Neutrophil (primary cell): ENCODE results near the gene TRMU.

Experiments used
- H3K27ac ChIP-seq: fragments of 200-600 bp; sonication (generic); 2 replicates; pipeline ENCODE4 v1.5.1; 2016; ENCODE audit warnings: mild to moderate bottlenecking, moderate library complexity
- H3K27me3 ChIP-seq: fragments of 200-600 bp; sonication (generic); 2 replicates; pipeline ENCODE4 v1.6.0; 2016; ENCODE audit warnings: mild to moderate bottlenecking
- H3K36me3 ChIP-seq: fragments of 200-600 bp; sonication (generic); 2 replicates; pipeline ENCODE4 v1.5.1; 2017
- H3K4me1 ChIP-seq, 2 experiments: fragments of 200-600 bp in 1 of 2; sonication (generic) in 1 of 2; 1 replicate in 1 of 2; 2 replicates in 1 of 2; pipeline versions ENCODE4 v1.5.1 to v1.6.1; 2013 to 2016; ENCODE audit warnings: low read depth in 1 of 2, low read length in 1 of 2, mild to moderate bottlenecking in 1 of 2, moderate library complexity in 1 of 2; ENCODE audit not compliant: control insufficient read depth in 1 of 2, insufficient read depth in 1 of 2
- H3K4me3 ChIP-seq, 2 experiments: fragments of 200-600 bp in 1 of 2; sonication (generic) in 1 of 2; 1 replicate in 1 of 2; 2 replicates in 1 of 2; pipeline ENCODE4 v1.5.1; 2013 to 2016; ENCODE audit warnings: low read depth in 1 of 2, low read length in 1 of 2, mild to moderate bottlenecking in 1 of 2, moderate library complexity in 1 of 2
- H3K9me3 ChIP-seq: fragments of 200-600 bp; sonication (generic); 2 replicates; pipeline ENCODE4 v1.5.1; 2016
- TF ChIP-seq, protein P1 (sequence below): fragments of 200-600 bp; sonication (generic); IDR thresholded peaks from 2 replicates; pipeline ENCODE4 v1.5.1; 2016; ENCODE audit warnings: antibody characterized with exemption

The TRMU gene

DNA sequence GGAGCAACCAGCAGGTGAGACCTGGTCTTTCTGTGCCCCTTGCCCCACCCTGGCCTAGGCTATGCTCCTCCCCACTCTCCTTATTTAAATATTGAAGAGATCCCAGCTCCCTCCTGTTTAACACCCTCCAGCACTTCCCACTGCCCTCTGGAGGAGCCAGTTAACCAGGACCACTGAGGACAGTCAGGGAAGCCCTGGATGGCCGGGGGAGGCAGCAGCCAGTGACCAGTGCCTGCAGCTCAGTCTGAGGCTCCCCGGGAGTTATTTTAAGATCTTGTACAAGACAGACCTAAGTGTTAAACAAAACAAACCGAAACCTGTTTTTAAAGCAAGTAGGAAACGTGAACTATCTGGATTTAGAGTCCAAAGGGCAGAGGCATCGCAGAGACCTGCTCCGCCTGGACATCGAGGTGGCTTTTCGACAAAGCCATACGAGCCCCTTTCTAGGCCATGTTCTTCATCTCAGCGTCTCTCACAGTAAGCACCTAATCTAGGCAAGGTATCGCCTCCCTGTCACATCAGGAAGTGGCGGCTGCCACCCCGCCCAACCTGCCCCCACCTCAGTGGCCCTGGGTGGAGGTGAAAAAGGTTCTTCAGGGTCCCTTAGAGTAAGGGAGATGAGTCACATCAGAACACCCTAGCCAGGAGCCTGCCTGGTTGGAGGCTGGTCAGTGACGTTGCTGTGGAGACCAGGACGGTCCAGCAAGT is 35.2 kb downstream of the TRMU start:
- Histone ChIP-seq H3K27me3 (peaks cover 55% of the 10 kb centered on the region), H3K4me3 (no peak overlapping the region), H3K27ac (no peak overlapping the region), H3K36me3 (no peaks in the 10 kb centered on the region), H3K4me1 (no peaks in the 10 kb centered on the region), H3K9me3 (no peaks in the 10 kb centered on the region)
- TF ChIP-seq, protein P1, sequence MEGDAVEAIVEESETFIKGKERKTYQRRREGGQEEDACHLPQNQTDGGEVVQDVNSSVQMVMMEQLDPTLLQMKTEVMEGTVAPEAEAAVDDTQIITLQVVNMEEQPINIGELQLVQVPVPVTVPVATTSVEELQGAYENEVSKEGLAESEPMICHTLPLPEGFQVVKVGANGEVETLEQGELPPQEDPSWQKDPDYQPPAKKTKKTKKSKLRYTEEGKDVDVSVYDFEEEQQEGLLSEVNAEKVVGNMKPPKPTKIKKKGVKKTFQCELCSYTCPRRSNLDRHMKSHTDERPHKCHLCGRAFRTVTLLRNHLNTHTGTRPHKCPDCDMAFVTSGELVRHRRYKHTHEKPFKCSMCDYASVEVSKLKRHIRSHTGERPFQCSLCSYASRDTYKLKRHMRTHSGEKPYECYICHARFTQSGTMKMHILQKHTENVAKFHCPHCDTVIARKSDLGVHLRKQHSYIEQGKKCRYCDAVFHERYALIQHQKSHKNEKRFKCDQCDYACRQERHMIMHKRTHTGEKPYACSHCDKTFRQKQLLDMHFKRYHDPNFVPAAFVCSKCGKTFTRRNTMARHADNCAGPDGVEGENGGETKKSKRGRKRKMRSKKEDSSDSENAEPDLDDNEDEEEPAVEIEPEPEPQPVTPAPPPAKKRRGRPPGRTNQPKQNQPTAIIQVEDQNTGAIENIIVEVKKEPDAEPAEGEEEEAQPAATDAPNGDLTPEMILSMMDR = no peak

DNA sequence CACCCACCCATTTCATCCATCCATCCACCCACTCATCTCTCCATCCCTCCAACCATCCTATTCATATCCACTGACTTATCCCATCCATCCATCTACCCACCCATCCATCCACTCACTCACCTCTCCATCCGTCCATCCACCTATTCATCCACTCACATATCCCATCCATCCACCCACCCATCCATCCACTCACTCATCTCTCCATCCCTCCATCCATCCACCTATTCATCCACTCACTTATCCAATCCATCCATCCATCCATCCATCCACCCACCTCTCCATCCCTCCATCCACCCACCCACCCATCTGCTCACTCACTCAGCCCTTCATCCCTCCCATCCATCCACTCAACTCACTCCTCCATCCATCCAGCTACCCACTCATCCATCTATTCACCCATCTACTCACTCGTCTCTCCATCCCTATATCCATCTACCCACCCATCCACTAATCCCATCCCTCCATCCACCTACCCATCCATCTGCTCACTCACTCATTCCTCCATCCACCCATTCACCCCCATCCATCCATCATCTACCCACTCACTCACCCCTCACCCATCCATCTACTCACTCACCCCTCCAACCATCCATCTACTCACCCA is 36.2 kb downstream of the TRMU start:
- Histone ChIP-seq H3K9me3 (no peaks in the 10 kb centered on the region), H3K4me1 (no peaks in the 10 kb centered on the region), H3K4me3 (no peak overlapping the region), H3K36me3 (no peaks in the 10 kb centered on the region), H3K27me3 (peaks cover 48% of the 10 kb centered on the region), H3K27ac (no peak overlapping the region)
- TF ChIP-seq, protein P1 = no peak

DNA sequence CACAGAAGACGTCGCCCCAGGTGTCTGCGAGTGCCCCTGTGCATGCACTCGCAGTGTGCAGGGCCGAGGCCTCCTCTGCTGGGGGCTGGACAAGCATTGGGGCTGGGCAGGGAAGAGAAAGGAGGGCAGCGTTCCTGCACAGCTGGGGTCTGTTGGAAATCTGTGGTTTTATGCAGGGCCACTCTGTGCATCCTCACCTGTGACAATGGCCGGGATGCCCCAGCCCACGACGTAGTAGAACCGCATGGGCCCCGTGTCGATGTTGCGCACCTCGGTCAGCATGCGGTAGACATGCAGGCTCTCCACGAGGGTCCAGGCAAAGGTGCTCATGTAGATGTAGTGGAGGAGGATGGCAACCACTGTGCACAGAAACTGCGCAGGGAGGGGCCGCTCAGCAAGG is 37.2 kb downstream of the TRMU start:
- TF ChIP-seq, protein P1 = no peak
- H3K27me3 ChIP-seq = peaks cover 39% of the 10 kb centered on the region
- no peaks in the 10 kb centered on the region for H3K36me3 ChIP-seq
- H3K4me3 ChIP-seq = no peak overlapping the region
- no peaks in the 10 kb centered on the region for H3K9me3 ChIP-seq
- no peaks in the 10 kb centered on the region for H3K4me1 ChIP-seq
- H3K27ac ChIP-seq = no peak overlapping the region

DNA sequence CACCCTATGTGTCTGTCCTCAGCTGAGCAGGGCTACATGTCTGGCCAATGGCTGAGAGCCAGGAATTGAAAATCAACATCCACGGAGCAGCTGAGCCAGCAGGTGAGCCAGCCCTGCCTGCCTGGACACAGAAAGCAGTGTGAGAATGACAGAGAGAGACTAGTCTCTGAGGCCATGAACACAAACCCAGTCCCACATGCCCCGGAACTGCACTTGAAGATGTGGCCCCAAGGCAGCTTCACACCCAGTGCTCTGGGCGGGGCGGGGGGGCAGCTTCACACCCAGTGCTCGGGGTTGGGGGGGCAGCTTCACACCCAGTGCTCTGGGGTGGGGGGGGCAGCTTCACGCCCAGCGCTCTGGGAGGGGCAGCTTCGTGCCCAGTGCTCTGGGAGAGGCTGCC is 37.6 kb downstream of the TRMU start:
- H3K4me3 ChIP-seq = no peak overlapping the region
- no peak overlapping the region for H3K27ac ChIP-seq
- TF ChIP-seq, protein P1 = no peak
- H3K4me1 ChIP-seq = no peaks in the 10 kb centered on the region
- no peaks in the 10 kb centered on the region for H3K36me3 ChIP-seq
- H3K27me3 ChIP-seq = peaks cover 39% of the 10 kb centered on the region
- H3K9me3 ChIP-seq = no peaks in the 10 kb centered on the region

DNA sequence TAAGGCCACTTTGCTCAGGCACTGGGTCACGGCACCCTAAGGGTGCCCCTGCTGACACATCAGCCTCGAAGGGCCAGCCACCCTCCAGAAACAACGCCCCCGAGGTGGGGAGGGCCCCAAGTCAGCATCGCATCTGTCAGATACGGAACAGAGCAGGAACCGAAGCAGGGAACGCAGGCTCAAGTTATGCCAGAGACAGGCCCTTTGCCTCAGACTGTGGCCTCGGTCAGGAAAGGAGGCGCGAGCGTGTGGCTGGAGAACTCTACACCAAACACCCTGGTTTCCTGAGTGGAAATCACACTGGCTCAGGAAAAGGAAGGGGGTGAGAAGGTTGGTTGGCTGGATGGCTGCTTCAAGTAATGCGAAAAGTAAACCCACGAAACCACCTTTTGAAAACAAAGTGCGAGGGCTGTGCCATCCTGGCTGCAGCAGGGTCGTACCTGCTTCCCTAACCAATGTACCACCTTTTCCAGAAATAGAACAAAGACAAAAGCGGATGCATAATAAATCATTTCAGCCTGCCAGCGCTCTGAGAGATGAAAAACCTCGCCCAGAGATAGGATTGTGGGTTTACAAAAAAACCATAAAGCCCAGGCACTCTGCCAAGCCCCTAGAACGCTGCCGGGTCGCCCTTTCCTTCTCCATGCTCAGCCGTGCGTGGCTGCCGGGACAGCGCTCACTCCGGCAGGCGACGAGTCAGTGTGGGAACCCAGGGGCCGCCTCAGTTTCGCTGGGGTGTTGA is 38.6 kb downstream of the TRMU start:
- no peaks in the 10 kb centered on the region for H3K36me3 ChIP-seq
- no peak overlapping the region for H3K4me3 ChIP-seq
- TF ChIP-seq, protein P1 = no peak
- no peaks in the 10 kb centered on the region for H3K9me3 ChIP-seq
- H3K27me3 ChIP-seq = peaks cover 39% of the 10 kb centered on the region
- H3K4me1 ChIP-seq = no peaks in the 10 kb centered on the region
- H3K27ac ChIP-seq = no peak overlapping the region
